H1 (cell line): ENCODE results near the gene CALCOCO2. TPM values are rescaled to one million over a fixed set of nuclear protein-coding genes. Genes with fewer than 3 reads are reported as not detected.

ENCODE experiments used
- CTCF ChIA-PET: fragments of 300-600 bp; sonication (Branson Sonifier 250); formaldehyde crosslinking; loops from one replicate; lab custom pipeline; 2021; ENCODE audit not compliant: partially characterized antibody; lab: Charles Lee
- POLR2A ChIA-PET: fragments of 300-600 bp; sonication (Branson Sonifier 250); formaldehyde crosslinking; loops from one replicate; lab custom pipeline; 2021; ENCODE audit warnings: inconsistent platforms; ENCODE audit not compliant: partially characterized antibody; lab: Charles Lee
- DNase-seq, 2 experiments: peaks; one replicate each; pipeline versions ENCODE4 v3.0.0 to v3.0.0-alpha.2; 2010 to 2022; ENCODE audit warnings: low spot score in 2 of 2, low read depth in 1 of 2, mixed read lengths in 1 of 2
- FAIRE-seq: peaks from 2 replicates; lab custom pipeline; 2011; peaks lifted over from hg19 to GRCh38; lab: Jason Lieb, UNC
- H2AFZ ChIP-seq: 2 replicates; pipeline ENCODE4 v1.8.1; 2012; ENCODE audit warnings: low read length, inconsistent platforms
- H2AK5ac ChIP-seq: 2 replicates; pipeline ENCODE4 v1.6.1; 2013; ENCODE audit warnings: low read depth, low read length
- H2BK120ac ChIP-seq: replicated peaks from 2 replicates; pipeline ENCODE3; 2013; ENCODE audit warnings: low read depth, low read length, inconsistent platforms
- H2BK12ac ChIP-seq: 2 replicates; pipeline ENCODE4 v1.6.1; 2013; ENCODE audit warnings: low read depth, low read length
- H2BK15ac ChIP-seq: 2 replicates; pipeline ENCODE4 v1.6.1; 2013; ENCODE audit warnings: low read length
- H2BK20ac ChIP-seq: 2 replicates; pipeline ENCODE4 v1.6.1; 2013; ENCODE audit warnings: low read length
- H2BK5ac ChIP-seq: 2 replicates; pipeline ENCODE4 v1.6.1; 2013; ENCODE audit warnings: low read depth, low read length
- H3K14ac ChIP-seq: 2 replicates; pipeline ENCODE4 v1.6.1; 2013; ENCODE audit warnings: inconsistent platforms; ENCODE audit not compliant: insufficient read length
- H3K18ac ChIP-seq: 2 replicates; pipeline ENCODE4 v1.6.1; 2013; ENCODE audit warnings: low read length; ENCODE audit errors: extremely low read depth
- H3K23ac ChIP-seq: 2 replicates; pipeline ENCODE4 v1.6.1; 2013; ENCODE audit warnings: inconsistent platforms; ENCODE audit not compliant: insufficient read length
- H3K23me2 ChIP-seq: 2 replicates; pipeline ENCODE4 v1.6.1; 2013; ENCODE audit warnings: low read depth, low read length
- H3K27ac ChIP-seq: 2 replicates; pipeline ENCODE4 v1.6.1; 2011; ENCODE audit warnings: low read depth, low read length, inconsistent platforms
- H3K27me3 ChIP-seq, 4 experiments: replicated peaks in 1 of 4; 1 replicate in 1 of 4; 2 replicates in 3 of 4; pipeline versions ENCODE4 v1.6.1 to v1.8.1; 2011 to 2013; ENCODE audit warnings: low read length in 3 of 4, mild to moderate bottlenecking in 3 of 4, inconsistent platforms in 2 of 4, mixed read lengths in 2 of 4, moderate library complexity in 1 of 4; ENCODE audit not compliant: control insufficient read depth in 3 of 4, insufficient read depth in 3 of 4; ENCODE audit errors: extremely low read depth in 1 of 4
- H3K36me3 ChIP-seq, 4 experiments: 2 replicates each; pipeline versions ENCODE4 v1.6.1 to v1.8.1; 2011 to 2013; ENCODE audit warnings: mild to moderate bottlenecking in 4 of 4, low read length in 3 of 4, moderate library complexity in 2 of 4, control low read depth in 1 of 4, inconsistent platforms in 1 of 4; ENCODE audit not compliant: insufficient read depth in 4 of 4, control insufficient read depth in 2 of 4
- H3K4ac ChIP-seq: replicated peaks from 2 replicates; pipeline ENCODE3; 2013; ENCODE audit warnings: low read length, low read depth, mixed read lengths, inconsistent platforms; ENCODE audit not compliant: insufficient read length
- H3K4me1 ChIP-seq, 4 experiments: replicated peaks in 1 of 4; 1 replicate in 1 of 4; 2 replicates in 3 of 4; pipeline versions ENCODE4 v1.6.1 to v1.8.1; 2011 to 2013; ENCODE audit warnings: low read length in 3 of 4, inconsistent platforms in 2 of 4, mixed read lengths in 1 of 4; ENCODE audit not compliant: insufficient read depth in 4 of 4, control insufficient read depth in 3 of 4
- H3K4me2 ChIP-seq, 2 experiments: 2 replicates each; pipeline versions ENCODE4 v1.6.1 to v1.8.1; 2011 to 2013; ENCODE audit warnings: low read depth in 2 of 2, low read length in 2 of 2, control low read depth in 1 of 2, inconsistent platforms in 1 of 2, mild to moderate bottlenecking in 1 of 2; ENCODE audit not compliant: insufficient read depth in 1 of 2
- H3K4me3 ChIP-seq, 4 experiments: fragments of 200-600, 300-600 bp in 1 of 4; sonication (generic), shearing (Covaris generic), sonication (Bioruptor Twin) in 1 of 4; 2 replicates each; pipeline versions ENCODE4 v1.5.1 to v1.8.1; 2011 to 2016; ENCODE audit warnings: low read length in 4 of 4, low read depth in 3 of 4, control low read depth in 2 of 4, inconsistent platforms in 2 of 4, mild to moderate bottlenecking in 2 of 4, mixed read lengths in 1 of 4, moderate library complexity in 1 of 4; ENCODE audit not compliant: insufficient read depth in 2 of 4; ENCODE audit errors: extremely low read depth in 1 of 4
- H3K56ac ChIP-seq: replicated peaks from 2 replicates; pipeline ENCODE3; 2013; ENCODE audit warnings: low read depth, mild to moderate bottlenecking, mixed read lengths, low read length, inconsistent platforms; ENCODE audit not compliant: insufficient read length
- H3K79me1 ChIP-seq: 2 replicates; pipeline ENCODE4 v1.6.1; 2013; ENCODE audit warnings: low read depth, low read length, control low read depth
- H3K79me2 ChIP-seq, 2 experiments: 2 replicates each; pipeline versions ENCODE4 v1.6.1 to v1.8.1; 2012 to 2013; ENCODE audit warnings: low read length in 2 of 2, mild to moderate bottlenecking in 2 of 2, inconsistent platforms in 1 of 2; ENCODE audit not compliant: insufficient read depth in 2 of 2, control insufficient read depth in 1 of 2
- H3K9ac ChIP-seq, 4 experiments: replicated peaks in 1 of 4; 1 replicate in 1 of 4; 2 replicates in 3 of 4; pipeline versions ENCODE4 v1.6.1 to v1.8.1; 2011 to 2013; ENCODE audit warnings: low read depth in 3 of 4, low read length in 3 of 4, control low read depth in 2 of 4, mild to moderate bottlenecking in 2 of 4, moderate library complexity in 2 of 4, inconsistent platforms in 1 of 4; ENCODE audit errors: extremely low read depth in 1 of 4
- H3K9me3 ChIP-seq, 2 experiments: 2 replicates each; pipeline versions ENCODE4 v1.6.1 to v1.8.1; 2012 to 2013; ENCODE audit warnings: mild to moderate bottlenecking in 2 of 2, moderate library complexity in 2 of 2, control low read depth in 1 of 2, inconsistent platforms in 1 of 2, low read depth in 1 of 2, low read length in 1 of 2, mixed read lengths in 1 of 2; ENCODE audit not compliant: insufficient read depth in 2 of 2
- H4K20me1 ChIP-seq, 2 experiments: replicated peaks in 1 of 2; 2 replicates each; pipeline versions ENCODE3 to v1.8.1; 2011 to 2013; ENCODE audit warnings: inconsistent platforms in 2 of 2, low read length in 2 of 2, mild to moderate bottlenecking in 1 of 2; ENCODE audit not compliant: insufficient read depth in 2 of 2, control insufficient read depth in 1 of 2
- H4K5ac ChIP-seq: 2 replicates; pipeline ENCODE4 v1.6.1; 2013; ENCODE audit warnings: low read length, low read depth, mixed read lengths, inconsistent platforms; ENCODE audit not compliant: insufficient read length
- H4K8ac ChIP-seq: 2 replicates; pipeline ENCODE4 v1.8.0; 2013; ENCODE audit warnings: mild to moderate bottlenecking, moderate library complexity, low read length, inconsistent platforms; ENCODE audit not compliant: insufficient read depth; ENCODE audit errors: extremely low read depth
- H4K91ac ChIP-seq: replicated peaks from 2 replicates; pipeline ENCODE3; 2013; ENCODE audit warnings: low read length, mixed read lengths, inconsistent platforms; ENCODE audit not compliant: insufficient read length
- JUN ChIP-seq: IDR thresholded peaks from 2 replicates; pipeline ENCODE4 v1.6.1; 2011; ENCODE audit warnings: low read depth, mild to moderate bottlenecking, improper control_type of control experiment, low read length
- MAFK ChIP-seq: IDR thresholded peaks from 2 replicates; pipeline ENCODE4 v1.6.1; 2012; ENCODE audit warnings: low read depth, mild to moderate bottlenecking, improper control_type of control experiment, low read length
- SP1 ChIP-seq: IDR thresholded peaks from 2 replicates; pipeline ENCODE4 v1.6.1; 2011; ENCODE audit warnings: low read depth, low read length
- SRF ChIP-seq: IDR thresholded peaks from 2 replicates; pipeline ENCODE4 v1.6.1; 2011; ENCODE audit warnings: mild to moderate bottlenecking, low read depth, low read length, moderate library complexity
- WGBS, 2 experiments: shearing (Covaris generic) in 1 of 2; methylation state at CpG; one replicate each; pipeline versions ENCODE4 v1.1.6 to v1.1.7; 2013 to 2015; ENCODE audit warnings: low lambda C conversion rate in 2 of 2, mixed read lengths in 2 of 2, inconsistent platforms in 1 of 2, low coverage in 1 of 2, missing lambda C conversion rate in 1 of 2; ENCODE audit not compliant: insufficient replicate concordance in 2 of 2, insufficient coverage in 1 of 2, insufficient read length in 1 of 2; ENCODE audit errors: extremely low coverage in 1 of 2, missing lambda C conversion rate in 1 of 2; 5-methylcytosine and 5-hydroxymethylcytosine counted together
- polyA plus RNA-seq, 7 experiments: library from polyadenylated mRNA; depleted of rRNA in 3 of 7; stranded (reverse) in 5 of 7; unstranded in 2 of 7; fragments of >200 nt in 5 of 7; fragments of 200-250 nt in 2 of 7; gene quantifications; 1 replicate in 5 of 7; 2 replicates in 1 of 7; 4 replicates in 1 of 7; pipeline versions ENCODE4 v1.2.1 to v1.2.3, GENCODE V29; 2011 to 2013; ENCODE audit warnings: missing spikeins in 2 of 7, mixed read lengths in 2 of 7
- total RNA-seq: library from RNA; stranded (reverse); fragmentation: NEBNext Ultra II Directional; extraction: Animal tissue kit (Norgen Biotek cat#: 25700); gene quantifications from 2 replicates; pipeline ENCODE4 v1.2.1, GENCODE V29; 2021

CALCOCO2 gene
- total and polyA plus RNA-seq, 2 of the 8 experiments (the other 6 are each of a cell fraction or from before 2014, with no cell fraction given): 12.1 to 31.8 TPM

DNA sequence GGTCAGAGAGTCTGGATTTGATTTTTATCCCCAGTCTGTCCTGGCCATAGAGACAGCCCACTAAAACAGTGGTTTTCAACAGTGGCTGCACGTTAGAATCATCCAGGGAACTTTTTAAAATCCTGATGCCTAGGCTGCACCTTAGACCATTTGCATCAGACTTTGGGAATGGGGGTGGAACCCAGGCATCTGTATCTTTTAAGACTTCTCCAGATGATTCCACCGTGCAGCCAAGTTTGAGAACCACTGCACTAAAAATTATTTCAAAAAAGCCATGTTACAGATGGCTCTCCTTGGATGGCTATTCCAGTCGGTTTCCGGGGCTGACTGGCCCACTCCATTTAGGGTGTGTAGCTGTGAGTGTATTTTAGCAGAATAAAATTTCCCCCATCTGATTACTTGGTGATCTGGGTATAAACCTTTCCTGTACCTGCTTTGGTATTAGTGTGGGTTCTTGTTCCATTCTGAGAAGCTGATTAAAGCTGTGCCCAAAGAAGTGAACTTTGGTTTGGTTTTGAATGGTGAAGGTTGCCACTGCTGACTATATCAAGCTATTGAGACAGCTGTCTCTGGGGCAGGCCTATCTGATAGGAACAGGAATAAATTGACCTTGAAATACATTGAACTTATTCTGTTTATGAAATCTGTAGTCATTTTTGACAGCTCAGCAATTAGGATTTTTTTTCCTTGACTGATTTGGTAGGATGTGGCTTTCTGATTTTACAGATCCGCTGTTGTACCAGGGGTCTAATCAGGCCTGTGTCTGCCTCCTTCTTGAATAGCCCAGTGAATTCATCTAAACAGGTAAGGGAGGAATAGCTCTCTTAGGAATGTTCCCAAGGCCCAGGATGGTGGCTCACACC lies 63.0 kb downstream of the CALCOCO2 start:
- ChIA-PET CTCF (interaction anchor here (0.6 to 63.3 kb wide), 11 partner anchors 8 to 215 kb away, joined by 3 to 2590 read pairs (median 5); partner anchors contain the start of genes CALCOCO2, TTLL6 and UBE2Z), POLR2A (interaction anchor here (0.7 to 5.0 kb wide), 12 partner anchors 7 to 138 kb away, joined by 3 to 93 read pairs (median 4); partner anchors contain the start of genes SNF8 and UBE2Z)
- Histone ChIP-seq H3K36me3 (peaks cover 7 to 16% (median 11%) of the 10 kb centered on the region in 4 experiments; a peak in 7 of 8 replicates), H2BK15ac (no peak overlapping the region), H3K4ac (no peak overlapping the region), H3K14ac (no peak overlapping the region), H2BK5ac (no peak overlapping the region), H3K18ac (no peak overlapping the region), H3K23me2 (peaks cover 4% of the 10 kb centered on the region; the same call in 1 of the 2 replicates), H3K79me1 (no peaks in the 10 kb centered on the region; the same call in 1 of the 2 replicates), H3K9me3 (no peaks in the 10 kb centered on the region), H3K27me3 (no peaks in the 10 kb centered on the region), H3K9ac (peak overlapping the region; percentile 77 to 84 (median 82); a peak in 6 of 7 replicates), H4K20me1 (peaks cover 0 to 6% of the 10 kb centered on the region in 2 experiments), H3K23ac (no peak overlapping the region), H3K4me2 (peak overlapping the region; percentile 93 to 96), H3K56ac (no peak overlapping the region), H2AK5ac (no peak overlapping the region), H2BK20ac (no peak overlapping the region), H3K79me2 (peaks cover 0 to 19% of the 10 kb centered on the region in 2 experiments; a peak in 3 of 4 replicates), H2AFZ (no peak overlapping the region), H4K5ac (no peak overlapping the region), H2BK12ac (no peak overlapping the region), H3K4me1 (peaks cover 0 to 6% (median 3%) of the 10 kb centered on the region in 4 experiments; a peak in 3 of 7 replicates), H4K91ac (no peak overlapping the region), H2BK120ac (no peak overlapping the region), H3K27ac (no peak overlapping the region)
- DNase-seq (no peak), FAIRE-seq (no peak)
- TF ChIP-seq SP1: no peak
- TF ChIP-seq JUN: no peak
- TF ChIP-seq MAFK: no peak
- TF ChIP-seq SRF: no peak
- TF ChIP-seq, all 59 proteins: peak for 0
- Histone ChIP-seq H3K4me3 (peak overlapping the region; percentile 90 to 95 (median 94)), H4K8ac (0 out of 2 replicates have a peak overlapping the region, but pooled peaks have one; percentile 62)
- WGBS, 2 experiments: 73% methylated on average over 5 of the region's 5 CpGs; no CpG with 5 or more reads in 1 of the 2 experiments
